Stimulated activated naive CD4-positive, alpha-beta T cell treated with Interleukin-2 at 50 U/mL for 16 hours (primary cell): ENCODE results near the gene HSD3B2.

Experiments
- DNase-seq: peaks from one replicate; lab custom pipeline; 2025; lab: John Stamatoyannopoulos, UW

HSD3B2 gene

DNA sequence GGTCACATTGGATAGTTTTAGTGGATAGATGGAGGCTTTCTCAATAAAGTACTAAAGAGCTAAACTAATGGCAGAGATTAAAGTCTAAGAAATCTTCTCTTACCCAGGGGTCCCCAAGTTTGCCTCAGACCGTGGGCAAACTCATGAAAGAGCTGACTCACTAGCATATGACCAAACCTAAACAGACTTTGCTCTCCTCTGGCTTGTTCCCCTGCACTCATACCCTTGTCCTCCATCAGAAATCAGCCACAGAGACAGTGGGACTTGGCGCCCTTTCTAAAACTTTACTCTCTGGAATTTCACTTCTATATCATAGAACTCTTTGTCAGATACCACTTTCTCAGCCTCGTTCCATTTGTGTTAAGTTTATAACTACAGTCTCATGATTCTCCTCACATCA lies 17.0 kb upstream of the HSD3B2 start:
- no peak for DNase-seq

GRCh38 chr1:119404736-119405135 lies 10.2 kb upstream of the HSD3B2 start:
- DNase-seq: no peak

GRCh38 chr1:119409731-119410130 lies 5.2 kb upstream of the HSD3B2 start:
- no peak for DNase-seq

GRCh38 chr1:119410961-119411360 lies 4.0 kb upstream of the HSD3B2 start:
- no peak for DNase-seq

DNA sequence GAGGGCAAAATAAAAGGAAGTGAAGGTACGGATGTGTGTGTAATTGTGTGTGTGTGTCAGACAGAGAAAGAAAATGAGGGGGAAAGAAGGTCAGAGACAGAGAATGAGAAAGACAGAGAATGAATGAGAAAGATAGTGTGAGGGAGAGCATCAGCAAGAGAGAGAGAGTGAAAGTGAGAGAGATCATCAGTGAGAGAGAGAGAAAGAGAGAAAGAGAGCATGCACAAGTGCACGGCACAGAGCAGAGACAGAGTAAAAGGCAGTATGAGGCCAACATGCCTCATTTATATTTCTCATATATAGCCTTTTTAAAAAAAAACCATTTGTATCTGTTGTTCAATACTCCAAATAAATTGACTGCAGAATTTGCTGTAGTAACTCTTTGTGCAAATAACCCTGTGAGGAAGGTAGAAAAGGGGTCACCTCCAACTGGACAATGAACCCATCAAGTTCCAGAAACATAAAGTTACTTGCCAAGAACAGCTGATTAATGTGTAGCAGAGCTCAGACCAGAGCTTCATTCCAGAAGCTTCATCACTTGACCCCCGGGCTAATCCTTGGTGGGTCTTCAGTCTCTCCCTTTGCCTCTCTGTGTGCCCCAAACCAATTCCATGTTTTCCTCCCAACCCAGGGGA lies 1.2 kb downstream of the HSD3B2 start:
- DNase-seq: no peak

DNA sequence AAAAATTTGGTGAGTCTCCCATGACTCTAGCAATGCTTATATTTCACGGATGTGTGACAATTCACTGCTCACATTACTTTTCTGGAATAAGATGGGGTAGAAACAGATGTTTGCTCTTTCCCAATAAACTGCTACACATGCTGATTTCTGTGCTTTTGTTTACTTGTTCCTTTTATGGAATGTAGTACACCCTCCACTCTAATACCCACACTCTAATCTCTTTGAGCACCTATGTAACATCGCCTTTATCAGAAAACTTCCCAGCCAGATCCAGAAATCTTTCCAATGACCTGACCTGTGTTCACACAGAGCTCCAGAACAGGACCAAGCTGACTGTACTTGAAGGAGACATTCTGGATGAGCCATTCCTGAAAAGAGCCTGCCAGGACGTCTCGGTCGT lies 4.2 kb downstream of the HSD3B2 start:
- no peak for DNase-seq

- no peak for DNase-seq
Observed at GRCh38 chr1:119420638-119421037, 5.7 kb downstream of the HSD3B2 start.

GRCh38 chr1:119422631-119423030 lies 7.7 kb downstream of the HSD3B2 start:
- no peak for DNase-seq

DNA sequence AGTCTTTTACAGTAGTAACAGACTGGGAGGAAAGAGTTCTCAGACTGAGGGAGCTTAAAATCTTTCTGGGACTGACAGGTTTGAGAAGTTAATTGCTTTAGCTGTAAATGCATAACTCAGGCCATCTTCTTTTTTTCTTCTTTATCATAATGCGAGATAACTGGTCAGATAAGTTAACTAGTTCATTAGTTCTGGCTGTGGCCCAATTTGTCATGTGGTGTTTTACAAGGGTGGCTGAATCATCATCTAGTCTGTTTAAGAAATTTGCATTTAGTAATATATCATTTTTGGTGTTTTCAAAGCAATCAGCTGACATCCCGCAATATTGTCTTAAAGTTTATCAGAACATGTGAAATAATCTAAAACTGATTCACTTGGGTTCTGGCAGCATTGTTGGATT lies 14.0 kb downstream of the HSD3B2 start:
- no peak for DNase-seq

DNA sequence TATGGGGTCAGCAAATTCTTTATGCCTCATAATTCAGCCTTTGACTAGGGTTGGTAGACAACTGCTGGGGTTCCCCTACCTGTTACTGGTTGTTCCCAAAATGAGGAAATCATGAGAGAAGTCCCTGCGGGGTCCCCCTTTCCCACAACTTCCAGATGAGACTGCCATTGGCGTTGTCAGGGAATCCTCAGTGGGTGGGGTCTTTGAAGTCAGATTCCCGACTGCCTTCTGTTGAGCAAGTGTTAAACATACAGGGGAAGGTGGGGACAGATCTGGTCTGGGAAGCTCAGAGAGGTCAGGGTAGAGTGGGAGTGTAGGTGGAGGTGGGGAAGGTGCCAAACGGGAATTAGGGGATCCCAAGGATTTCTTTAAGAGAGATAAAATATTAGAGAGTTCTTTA lies 14.7 kb downstream of the HSD3B2 start:
- no peak for DNase-seq

DNA sequence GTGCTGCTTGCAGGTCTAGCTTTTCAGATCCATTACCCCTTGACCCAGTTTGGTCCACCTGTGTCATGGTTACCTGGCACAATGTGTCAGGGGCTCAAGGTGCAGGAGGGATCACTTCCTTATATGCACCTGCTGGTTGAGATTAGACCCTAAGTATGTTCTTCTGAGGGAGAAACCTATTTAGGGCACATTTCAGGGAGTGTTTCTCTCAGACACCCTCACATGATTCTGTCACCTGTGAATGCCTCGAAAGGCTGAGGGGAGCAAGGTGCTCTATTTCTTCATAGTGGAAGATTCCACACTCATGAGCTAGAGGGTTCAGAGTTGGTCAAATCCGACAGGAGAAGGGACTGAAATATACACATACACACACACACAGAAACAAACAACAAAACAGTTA lies 15.5 kb downstream of the HSD3B2 start:
- no peak for DNase-seq

DNA sequence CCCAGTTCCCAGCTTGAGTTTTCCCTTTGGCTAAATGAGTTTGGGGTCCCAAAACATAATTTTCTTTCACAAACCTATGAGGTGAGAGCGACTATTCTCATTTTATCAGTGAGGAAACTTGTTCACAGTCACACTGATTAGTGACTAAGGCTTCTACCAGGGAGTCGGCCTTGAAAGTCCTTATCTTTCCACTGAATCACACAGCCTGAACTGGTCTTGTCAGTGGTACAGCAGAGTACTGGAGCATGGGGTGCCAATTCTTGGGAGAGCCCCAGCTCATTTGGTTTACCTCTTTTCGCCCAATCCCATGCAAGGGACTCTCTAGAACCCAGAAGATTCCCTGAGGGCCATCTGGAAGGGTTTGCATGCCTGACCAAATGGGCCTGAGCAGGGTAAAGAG lies 16.9 kb downstream of the HSD3B2 start:
- no peak for DNase-seq

GRCh38 chr1:119435052-119435451 lies 20.1 kb downstream of the HSD3B2 start:
- DNase-seq: no peak

DNA sequence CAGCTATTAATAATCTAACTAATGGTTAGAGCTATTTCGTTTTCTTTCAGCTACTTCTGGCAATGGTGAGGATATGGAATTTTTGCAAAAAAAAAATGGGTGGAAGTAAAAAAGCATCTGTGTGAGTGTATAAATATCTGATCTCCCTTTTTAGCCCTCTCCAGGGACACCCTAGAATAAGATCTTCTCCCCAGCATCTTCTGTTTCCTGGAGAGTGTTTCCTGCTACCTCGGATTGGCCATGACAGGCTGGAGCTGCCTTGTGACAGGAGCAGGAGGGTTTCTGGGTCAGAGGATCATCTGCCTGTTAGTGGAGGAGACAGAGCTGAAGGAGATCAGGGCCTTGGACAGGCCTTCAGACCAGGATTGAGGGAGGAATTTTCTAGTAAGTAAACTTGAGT lies 23.8 kb downstream of the HSD3B2 start:
- no peak for DNase-seq

GRCh38 chr1:119440721-119441307 lies 25.9 kb downstream of the HSD3B2 start:
- DNase-seq: no peak

- no peak for DNase-seq
Observed at GRCh38 chr1:119442756-119443155, 27.8 kb downstream of the HSD3B2 start.

DNA sequence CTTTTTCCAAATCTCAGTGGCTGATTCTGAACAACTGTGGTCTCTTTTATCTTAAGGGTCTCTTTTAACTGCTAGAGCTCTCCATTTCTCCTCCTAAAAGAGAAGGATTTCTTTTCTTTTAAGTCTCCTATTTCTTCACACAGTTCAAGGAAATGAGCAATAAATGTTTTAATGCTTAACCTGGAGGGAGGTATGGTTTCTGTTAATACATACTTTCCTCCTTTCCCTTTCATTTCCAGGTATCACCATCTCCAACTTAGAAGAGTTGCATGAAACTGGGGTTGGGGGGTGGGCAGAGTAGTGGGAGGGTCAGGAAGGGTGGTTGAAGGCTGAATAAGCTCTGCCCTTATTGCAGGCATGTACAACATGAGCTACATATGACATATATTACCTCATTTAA lies 31.4 kb downstream of the HSD3B2 start:
- no peak for DNase-seq

GRCh38 chr1:119447344-119448126 lies 32.6 kb downstream of the HSD3B2 start:
- no peak for DNase-seq

DNA sequence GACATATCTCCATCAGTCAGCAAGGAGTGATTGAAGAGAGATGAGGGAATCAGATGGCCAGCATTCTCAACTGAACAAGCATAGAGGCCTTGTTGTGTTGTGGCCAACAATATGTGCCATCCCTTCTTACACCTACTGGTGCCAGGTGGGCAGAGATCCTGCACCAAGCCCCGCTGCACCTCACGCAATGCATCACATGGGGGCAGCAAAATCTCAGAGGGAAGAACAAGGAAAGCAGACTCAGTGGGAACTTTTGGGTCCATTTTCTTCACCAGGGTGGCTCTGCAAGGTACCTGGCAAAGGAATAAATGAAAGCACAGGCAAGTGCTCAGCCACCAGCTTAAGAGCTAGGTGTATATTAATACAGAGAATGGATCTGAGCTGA lies 33.2 kb downstream of the HSD3B2 start:
- no peak for DNase-seq

DNA sequence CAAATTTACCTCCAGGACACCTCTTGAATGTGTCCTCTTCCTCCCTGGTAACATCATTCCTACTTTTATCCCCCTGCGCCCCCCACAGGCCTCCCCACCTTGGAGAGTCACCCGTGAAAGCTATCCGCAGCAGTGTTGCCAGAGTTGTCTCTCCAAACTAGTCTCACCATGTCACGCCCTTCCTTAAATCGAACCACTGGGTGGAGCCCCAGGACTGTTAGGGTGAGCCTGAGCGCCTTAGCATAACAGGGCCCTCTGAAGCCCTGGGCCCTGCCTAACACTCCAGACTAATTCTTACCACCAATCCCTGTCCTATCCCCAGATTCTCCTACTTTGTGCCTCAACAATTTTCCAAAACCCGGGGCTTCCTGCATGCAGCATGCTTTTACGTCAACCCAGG lies 35.0 kb downstream of the HSD3B2 start:
- no peak for DNase-seq

DNA sequence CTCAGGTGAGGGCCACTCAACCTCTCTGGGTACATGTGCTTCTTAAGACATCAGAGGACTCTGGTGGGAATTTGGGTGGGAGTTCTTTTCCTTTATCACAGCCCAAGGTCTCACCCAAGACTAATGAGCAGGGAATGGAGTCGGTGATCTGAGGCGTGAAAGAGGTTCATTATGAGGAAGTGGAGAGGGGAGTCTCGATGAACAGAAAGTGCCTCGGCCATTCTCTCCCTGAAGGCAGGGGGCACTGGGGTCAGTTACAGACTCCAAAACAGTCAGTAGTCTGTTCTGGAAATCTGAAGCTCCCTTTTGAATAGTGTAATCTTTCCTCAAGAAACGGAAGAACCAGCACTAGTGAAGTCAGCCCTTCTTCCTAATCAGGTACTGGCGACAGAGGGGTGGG lies 36.2 kb downstream of the HSD3B2 start:
- DNase-seq: no peak

GRCh38 chr1:119452091-119452490 lies 37.1 kb downstream of the HSD3B2 start:
- DNase-seq: no peak

DNA sequence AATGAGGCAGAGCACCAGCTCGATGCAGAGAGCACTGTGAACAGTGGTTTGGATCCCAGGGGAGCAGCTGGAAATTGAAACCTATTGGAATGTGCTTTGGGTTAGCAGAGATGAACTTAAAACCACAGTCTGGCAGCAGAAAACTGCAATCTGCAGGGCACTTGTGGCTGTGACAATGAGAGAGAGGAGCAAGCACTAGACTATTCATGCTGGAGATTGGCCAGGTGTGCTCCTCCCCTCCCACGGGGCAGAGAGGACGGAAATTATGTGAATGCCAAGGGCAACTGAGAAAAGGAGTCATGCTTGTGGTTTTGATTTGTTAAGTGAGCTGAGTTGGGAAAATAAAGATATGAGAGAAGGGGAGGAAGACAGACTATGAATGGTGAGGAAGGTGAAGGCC lies 38.1 kb downstream of the HSD3B2 start:
- DNase-seq: no peak

DNA sequence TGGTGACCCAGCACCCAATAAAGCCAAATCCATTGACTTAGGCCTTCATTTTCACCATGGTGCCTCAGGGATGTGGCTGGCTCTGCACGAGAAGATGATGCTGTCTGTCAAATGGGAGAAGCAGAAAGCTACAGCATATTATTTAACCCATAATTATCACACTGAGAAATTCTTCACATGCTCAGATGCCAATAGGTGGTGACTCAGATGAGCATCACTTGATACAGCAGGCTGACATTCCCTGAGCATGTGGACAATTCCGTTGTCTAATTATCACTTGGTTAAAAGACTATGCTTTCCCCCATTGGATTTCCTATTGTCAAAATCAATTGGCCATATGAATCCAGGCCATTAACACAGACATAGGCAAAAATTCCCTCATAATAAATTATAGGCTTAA lies 48.0 kb downstream of the HSD3B2 start:
- DNase-seq: no peak
